Measurements from ENCODE around the gene CNTN2.

The CNTN2 gene

GRCh38 chr1:205075642-205076155, 32.7 kb downstream of the CNTN2 start:
- no peak for DNase-seq

- DNase-seq, result no peak
These were observed 33.3 kb downstream of the CNTN2 start for GRCh38 chr1:205076245-205076761.

GRCh38 chr1:205077158-205077933, 34.3 kb downstream of the CNTN2 start:
- no peak for DNase-seq

- DNase-seq, result no peak
These were observed 34.9 kb downstream of the CNTN2 start for GRCh38 chr1:205077934-205078311.

GRCh38 chr1:205082431-205082830, 39.4 kb downstream of the CNTN2 start:
- DNase-seq, result no peak

GRCh38 chr1:205084360-205084759, 41.3 kb downstream of the CNTN2 start, which contains the start of gene TMEM81:
TSS of gene TMEM81 (minus strand) at chr1:205084460. CDS start at chr1:205084320, 140 bp downstream.
- DNase-seq, result no peak

GRCh38 chr1:205088341-205088740, 45.3 kb downstream of the CNTN2 start:
- DNase-seq, result no peak

- no peak for DNase-seq
These were observed 48.2 kb downstream of the CNTN2 start for GRCh38 chr1:205091043-205091740.

GRCh38 chr1:205095422-205095821, 52.4 kb downstream of the CNTN2 start:
- no peak for DNase-seq

- DNase-seq, result no peak
These were observed 55.2 kb downstream of the CNTN2 start for GRCh38 chr1:205098242-205098641.

- DNase-seq, result no peak
These were observed 59.4 kb downstream of the CNTN2 start for GRCh38 chr1:205102404-205102803.

- DNase-seq, result no peak
These were observed 64.3 kb downstream of the CNTN2 start for GRCh38 chr1:205107327-205107726.

- no peak for DNase-seq
These were observed 65.5 kb downstream of the CNTN2 start for GRCh38 chr1:205108464-205108863.

- no peak for DNase-seq
These were observed 66.3 kb downstream of the CNTN2 start for GRCh38 chr1:205109269-205109668.

GRCh38 chr1:205109711-205110110, 66.7 kb downstream of the CNTN2 start:
- DNase-seq, result no peak

- DNase-seq, result no peak
These were observed 68.3 kb downstream of the CNTN2 start for GRCh38 chr1:205111354-205111753.

GRCh38 chr1:205118752-205119151, 75.7 kb downstream of the CNTN2 start:
- DNase-seq, result no peak

GRCh38 chr1:205121660-205122488, 78.9 kb downstream of the CNTN2 start, which contains the start of gene RBBP5:
TSS of gene RBBP5 (minus strand) at chr1:205121978. CDS start at chr1:205121873, 105 bp downstream.
- DNase-seq, result peak; percentile 96

- DNase-seq, result no peak
These were observed 79.5 kb downstream of the CNTN2 start for GRCh38 chr1:205122489-205122882.

- no peak for DNase-seq
These were observed 81.7 kb downstream of the CNTN2 start for GRCh38 chr1:205124726-205125125.

GRCh38 chr1:205127646-205128045, 84.6 kb downstream of the CNTN2 start:
- no peak for DNase-seq

Measured in stimulated activated CD4-positive, alpha-beta T cell treated with anti-CD3 and anti-CD28 coated beads, Interleukin-1b, Interleukin-23, amount 100 ng/mL, for 48 hours (primary cell).